Ovary (tissue), 3 donors: ENCODE results near the gene MAP7D1.

Source experiments
- POLR2A ChIP-seq: fragments of 450-650 bp; IDR thresholded peaks from one replicate; pipeline ENCODE4 v1.6.1; 2017; ENCODE audit warnings: antibody characterized with exemption, mild to moderate bottlenecking, moderate library complexity
- TF ChIP-seq, protein P1 (sequence below), 3 donors: fragments of 450-650 bp in 2 of 3; fragments of 200-600 bp in 1 of 3; IDR thresholded peaks; one replicate each; pipeline versions ENCODE4 v1.5.1 to v1.8.0; 2016 to 2022; ENCODE audit warnings: antibody characterized with exemption in 3 of 3, mild to moderate bottlenecking in 1 of 3
- donor health status: DM: no; HTN: no; CAD: no.

DNA sequence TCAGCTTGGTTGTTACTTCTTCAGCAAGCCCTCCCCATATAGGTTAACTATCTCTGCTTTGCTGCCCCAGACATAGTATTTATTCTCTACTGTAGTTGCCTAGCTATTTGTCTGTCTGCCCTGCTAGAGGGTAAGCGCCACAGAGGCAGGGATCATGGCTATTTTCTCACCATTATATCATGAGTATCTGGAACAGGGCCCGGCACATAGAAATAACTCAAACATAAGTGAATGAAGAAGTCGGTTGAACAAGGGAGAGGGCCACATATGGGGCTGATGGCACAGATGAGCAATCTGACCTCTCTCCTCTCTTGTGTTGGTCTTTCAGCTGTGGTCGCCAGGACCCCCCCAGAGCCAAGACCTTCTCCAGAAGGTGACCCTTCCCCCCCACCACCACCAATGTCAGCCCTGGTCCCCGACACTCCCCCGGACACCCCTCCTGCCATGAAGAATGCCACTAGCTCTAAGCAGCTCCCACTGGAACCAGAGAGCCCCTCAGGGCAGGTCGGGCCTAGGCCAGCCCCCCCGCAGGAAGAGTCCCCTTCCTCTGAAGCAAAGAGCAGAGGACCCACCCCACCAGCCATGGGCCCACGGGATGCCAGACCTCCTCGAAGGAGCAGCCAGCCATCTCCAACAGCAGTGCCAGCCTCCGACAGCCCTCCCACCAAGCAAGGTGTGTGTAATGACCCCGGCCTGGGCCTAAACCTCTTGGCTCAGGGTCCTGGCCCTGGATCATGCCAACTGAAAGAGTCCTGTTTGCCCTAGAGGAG is 14.9 kb downstream of the MAP7D1 start:
- TF ChIP-seq POLR2A, result no peak
- TF ChIP-seq, protein P1, sequence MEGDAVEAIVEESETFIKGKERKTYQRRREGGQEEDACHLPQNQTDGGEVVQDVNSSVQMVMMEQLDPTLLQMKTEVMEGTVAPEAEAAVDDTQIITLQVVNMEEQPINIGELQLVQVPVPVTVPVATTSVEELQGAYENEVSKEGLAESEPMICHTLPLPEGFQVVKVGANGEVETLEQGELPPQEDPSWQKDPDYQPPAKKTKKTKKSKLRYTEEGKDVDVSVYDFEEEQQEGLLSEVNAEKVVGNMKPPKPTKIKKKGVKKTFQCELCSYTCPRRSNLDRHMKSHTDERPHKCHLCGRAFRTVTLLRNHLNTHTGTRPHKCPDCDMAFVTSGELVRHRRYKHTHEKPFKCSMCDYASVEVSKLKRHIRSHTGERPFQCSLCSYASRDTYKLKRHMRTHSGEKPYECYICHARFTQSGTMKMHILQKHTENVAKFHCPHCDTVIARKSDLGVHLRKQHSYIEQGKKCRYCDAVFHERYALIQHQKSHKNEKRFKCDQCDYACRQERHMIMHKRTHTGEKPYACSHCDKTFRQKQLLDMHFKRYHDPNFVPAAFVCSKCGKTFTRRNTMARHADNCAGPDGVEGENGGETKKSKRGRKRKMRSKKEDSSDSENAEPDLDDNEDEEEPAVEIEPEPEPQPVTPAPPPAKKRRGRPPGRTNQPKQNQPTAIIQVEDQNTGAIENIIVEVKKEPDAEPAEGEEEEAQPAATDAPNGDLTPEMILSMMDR (IDR thresholded peaks at IDR 0.05), result no peak
